ENCODE measurements around the gene TRAPPC11. TPM values are rescaled to one million over a fixed set of nuclear protein-coding genes. Genes with fewer than 3 reads are reported as not detected.
A peak's percentile ranks its signal among the peaks of the same experiment; 100 is the strongest.

TRAPPC11 gene
- total and polyA plus RNA-seq, 2 of the 13 experiments (the other 11 are each of a cell fraction or from before 2014, with no cell fraction given), result 18.0 to 23.2 TPM

- TF ChIP-seq ZNF574 (CRISPR knock-in tag; IDR thresholded peaks at IDR 0.05) (peak; percentile 60; the same call in 1 of the 2 replicates), ZNF740 (CRISPR knock-in tag; IDR thresholded peaks at IDR 0.05) (no peak), MXD1 (CRISPR knock-in tag; IDR thresholded peaks at IDR 0.05) (no peak), ZNF101 (CRISPR knock-in tag; IDR thresholded peaks at IDR 0.05; ENCODE audit: borderline replicate concordance, low read depth) (no peak), HIC2 (CRISPR knock-in tag; IDR thresholded peaks at IDR 0.05; ENCODE audit: low read depth) (peak; percentile 70; the same call in 1 of the 2 replicates), ZNF512B (CRISPR knock-in tag; IDR thresholded peaks at IDR 0.05; ENCODE audit: borderline replicate concordance) (0 out of 2 replicates have a peak, but pooled peaks have one; percentile 5), BRF2 (CRISPR knock-in tag; IDR thresholded peaks at IDR 0.05) (no peak), ZNF251 (CRISPR knock-in tag; IDR thresholded peaks at IDR 0.05) (no peak), EP300 (IDR thresholded peaks at IDR 0.05; ENCODE audit: low read depth in 2 of 2, low read length in 2 of 2) (peak in 1 of 2 experiments; percentile 59; a peak in 2 of 4 replicates), EP300 (CRISPR knock-in tag; IDR thresholded peaks at IDR 0.05; ENCODE audit: borderline replicate concordance) (no peak), CSRNP1 (CRISPR knock-in tag; IDR thresholded peaks at IDR 0.05) (no peak), TCF7L2 (IDR thresholded peaks at IDR 0.05; ENCODE audit: low read depth, low read length) (no peak), SIX4 (CRISPR knock-in tag; IDR thresholded peaks at IDR 0.05) (no peak), ZBTB1 (CRISPR knock-in tag; IDR thresholded peaks at IDR 0.05; ENCODE audit: borderline replicate concordance) (no peak), CENPT (CRISPR knock-in tag; IDR thresholded peaks at IDR 0.05; ENCODE audit: low read depth) (no peak), ZNF598 (CRISPR knock-in tag; IDR thresholded peaks at IDR 0.05; ENCODE audit: borderline replicate concordance) (no peak)
Measured at GRCh38 chr4:183721207-183722081, 62.4 kb downstream of the TRAPPC11 start (continued).
